ENCODE measurements around the gene PHF13. TPM values are rescaled to one million over a fixed set of nuclear protein-coding genes. Genes with fewer than 3 reads are reported as not detected.
"Not testable (repeated sequence)": the region's sequence is repeated elsewhere in the genome, so short reads cannot be mapped to it uniquely, and the experiment has no call there.

The PHF13 gene
- total RNA-seq, 1 experiment from 2014 or later = 55.8 TPM

DNA sequence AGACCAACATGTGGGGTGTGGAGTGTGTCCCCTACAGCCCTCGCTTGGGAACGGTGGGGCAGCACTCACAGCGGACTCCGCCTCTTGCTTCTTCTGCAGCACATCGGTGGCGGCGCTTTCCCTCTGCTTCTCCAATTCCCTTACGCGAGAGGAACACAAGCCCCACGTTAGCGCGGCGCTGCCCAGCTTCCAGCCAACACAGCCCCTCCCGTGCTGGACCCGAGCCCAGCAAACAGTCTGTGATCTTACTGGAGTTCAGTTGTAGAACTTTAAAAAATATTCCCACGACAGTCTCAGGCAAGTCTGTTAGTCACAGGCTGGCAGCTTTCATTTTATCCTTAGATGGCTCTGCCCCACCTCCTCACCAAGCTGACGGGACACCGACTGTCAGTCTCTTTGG is 24.7 kb downstream of the PHF13 start:
- Histone ChIP-seq H3K79me2 (ENCODE audit: insufficient read depth, low read length) (no peaks in the 10 kb centered on the region), H2BK120ac (ENCODE audit: low read depth, low read length, poor library complexity, severe bottlenecking) (no peak overlapping the region), H3K4ac (ENCODE audit: low read depth, low read length) (no peak overlapping the region), H3K23me2 (ENCODE audit: insufficient read length, low read depth, low read length, poor library complexity, severe bottlenecking) (no peaks in the 10 kb centered on the region), H3K4me2 (ENCODE audit: insufficient read depth, insufficient read length, low read length) (no peak overlapping the region), H2AFZ (ENCODE audit: low read length) (no peak overlapping the region), H3K4me1 (ENCODE audit: insufficient read depth, low read length) (no peaks in the 10 kb centered on the region), H2BK12ac (ENCODE audit: insufficient read length, low read depth, low read length) (no peak overlapping the region), H3K79me1 (ENCODE audit: insufficient read depth, low read depth, low read length, poor library complexity, severe bottlenecking) (no peaks in the 10 kb centered on the region), H4K8ac (replicated peaks; ENCODE audit: insufficient read length, low read depth, low read length) (no peak overlapping the region), H3K9ac (ENCODE audit: extremely low read depth, insufficient read length, low read length) (no peak overlapping the region), H3K14ac (ENCODE audit: insufficient read depth, low read length) (no peak overlapping the region), H2BK5ac (ENCODE audit: insufficient read length, low read length) (no peak overlapping the region), H3T11ph (ENCODE audit: low read length) (no peak overlapping the region), H3K23ac (ENCODE audit: insufficient read length, low read depth, low read length) (no peak overlapping the region), H4K91ac (ENCODE audit: insufficient read length, low read depth, low read length) (no peak overlapping the region), H3K27ac (ENCODE audit: insufficient read length, low read depth, low read length) (no peak overlapping the region), H2BK20ac (ENCODE audit: low read depth, low read length, poor library complexity, severe bottlenecking) (no peak overlapping the region), H4K5ac (ENCODE audit: insufficient read length, low read depth, low read length) (no peak overlapping the region), H3K18ac (ENCODE audit: insufficient read length, low read depth, low read length) (no peak overlapping the region), H3K27me3 (ENCODE audit: insufficient read depth, low read length) (no peaks in the 10 kb centered on the region), H4K20me1 (ENCODE audit: control insufficient read depth, insufficient read depth, insufficient read length) (no peaks in the 10 kb centered on the region), H2BK15ac (ENCODE audit: low read depth, low read length) (no peak overlapping the region), H3K9me3 (ENCODE audit: control insufficient read depth, low read depth, low read length) (no peaks in the 10 kb centered on the region), H3K56ac (ENCODE audit: insufficient read length, low read depth, low read length) (no peak overlapping the region), H2AK5ac (ENCODE audit: insufficient read length, low read length) (no peak overlapping the region)
- Mint-ChIP-seq H3K9me3 (no peaks in the 10 kb centered on the region), H3K4me1 (no peaks in the 10 kb centered on the region), H3K27me3 (ENCODE audit: low read depth) (no peaks in the 10 kb centered on the region; the same call in 1 of the 2 replicates), H3K27ac (no peak overlapping the region), H3K36me3 (ENCODE audit: insufficient read depth in 1 of 3, low read depth in 3 of 3) (peaks cover 38 to 92% (median 89%) of the 10 kb centered on the region in 3 experiments), H3K4me3 (no peak overlapping the region)
- no peak for DNase-seq
- TF ChIP-seq, protein P1, sequence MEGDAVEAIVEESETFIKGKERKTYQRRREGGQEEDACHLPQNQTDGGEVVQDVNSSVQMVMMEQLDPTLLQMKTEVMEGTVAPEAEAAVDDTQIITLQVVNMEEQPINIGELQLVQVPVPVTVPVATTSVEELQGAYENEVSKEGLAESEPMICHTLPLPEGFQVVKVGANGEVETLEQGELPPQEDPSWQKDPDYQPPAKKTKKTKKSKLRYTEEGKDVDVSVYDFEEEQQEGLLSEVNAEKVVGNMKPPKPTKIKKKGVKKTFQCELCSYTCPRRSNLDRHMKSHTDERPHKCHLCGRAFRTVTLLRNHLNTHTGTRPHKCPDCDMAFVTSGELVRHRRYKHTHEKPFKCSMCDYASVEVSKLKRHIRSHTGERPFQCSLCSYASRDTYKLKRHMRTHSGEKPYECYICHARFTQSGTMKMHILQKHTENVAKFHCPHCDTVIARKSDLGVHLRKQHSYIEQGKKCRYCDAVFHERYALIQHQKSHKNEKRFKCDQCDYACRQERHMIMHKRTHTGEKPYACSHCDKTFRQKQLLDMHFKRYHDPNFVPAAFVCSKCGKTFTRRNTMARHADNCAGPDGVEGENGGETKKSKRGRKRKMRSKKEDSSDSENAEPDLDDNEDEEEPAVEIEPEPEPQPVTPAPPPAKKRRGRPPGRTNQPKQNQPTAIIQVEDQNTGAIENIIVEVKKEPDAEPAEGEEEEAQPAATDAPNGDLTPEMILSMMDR (conservative IDR thresholded peaks at IDR 0.05) = no peak
- WGBS (ENCODE audit: extremely low coverage, insufficient read length, low lambda C conversion rate) = no CpG with 5 or more reads among the region's 18 CpGs

DNA sequence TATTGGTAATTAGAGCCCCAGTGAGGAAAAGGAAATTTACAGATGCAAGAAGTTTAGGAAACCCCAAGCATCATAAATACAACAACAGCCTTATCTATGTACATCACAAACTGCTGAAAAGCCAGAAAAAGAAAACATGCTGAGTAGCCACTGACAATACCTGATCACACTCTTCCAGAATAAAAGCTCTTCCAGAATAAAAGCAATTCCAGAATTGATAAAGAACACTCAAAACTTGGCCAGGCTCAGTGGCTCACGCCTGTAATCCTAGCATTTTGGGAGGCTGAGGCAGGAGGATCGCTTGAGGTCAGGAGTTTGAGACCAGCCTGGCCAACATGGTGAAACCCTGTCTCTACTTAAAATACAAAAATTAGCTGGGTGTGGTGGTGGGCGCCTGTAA is 27.3 kb downstream of the PHF13 start:
- H3K27ac Mint-ChIP-seq; H2BK5ac ChIP-seq (ENCODE audit: insufficient read length, low read length); H3K79me2 ChIP-seq (ENCODE audit: insufficient read depth, low read length); H3K18ac ChIP-seq (ENCODE audit: insufficient read length, low read depth, low read length); H3K4me1 ChIP-seq (ENCODE audit: insufficient read depth, low read length); H2AFZ ChIP-seq (ENCODE audit: low read length); H2BK20ac ChIP-seq (ENCODE audit: low read depth, low read length, poor library complexity, severe bottlenecking); H4K8ac ChIP-seq (replicated peaks; ENCODE audit: insufficient read length, low read depth, low read length); H4K20me1 ChIP-seq (ENCODE audit: control insufficient read depth, insufficient read depth, insufficient read length); H3K4me1 Mint-ChIP-seq; H2BK120ac ChIP-seq (ENCODE audit: low read depth, low read length, poor library complexity, severe bottlenecking); H2AK5ac ChIP-seq (ENCODE audit: insufficient read length, low read length); H3K56ac ChIP-seq (ENCODE audit: insufficient read length, low read depth, low read length); H3K27me3 Mint-ChIP-seq (ENCODE audit: low read depth); H3K79me1 ChIP-seq (ENCODE audit: insufficient read depth, low read depth, low read length, poor library complexity, severe bottlenecking); H3K14ac ChIP-seq (ENCODE audit: insufficient read depth, low read length); H3K4ac ChIP-seq (ENCODE audit: low read depth, low read length); DNase-seq; H3K4me2 ChIP-seq (ENCODE audit: insufficient read depth, insufficient read length, low read length); H3T11ph ChIP-seq (ENCODE audit: low read length); H3K9me3 Mint-ChIP-seq; H3K27ac ChIP-seq (ENCODE audit: insufficient read length, low read depth, low read length); H2BK15ac ChIP-seq (ENCODE audit: low read depth, low read length); H2BK12ac ChIP-seq (ENCODE audit: insufficient read length, low read depth, low read length); H3K23me2 ChIP-seq (ENCODE audit: insufficient read length, low read depth, low read length, poor library complexity, severe bottlenecking); H4K91ac ChIP-seq (ENCODE audit: insufficient read length, low read depth, low read length); H3K9me3 ChIP-seq (ENCODE audit: control insufficient read depth, low read depth, low read length); H3K9ac ChIP-seq (ENCODE audit: extremely low read depth, insufficient read length, low read length); H3K23ac ChIP-seq (ENCODE audit: insufficient read length, low read depth, low read length); H3K27me3 ChIP-seq (ENCODE audit: insufficient read depth, low read length); H4K5ac ChIP-seq (ENCODE audit: insufficient read length, low read depth, low read length); H3K4me3 Mint-ChIP-seq: not testable (repeated sequence)
- no CpG with 5 or more reads among the region's 3 CpGs for WGBS (ENCODE audit: extremely low coverage, insufficient read length, low lambda C conversion rate)
- peaks cover 48 to 93% (median 92%) of the 10 kb centered on the region in 3 experiments for H3K36me3 Mint-ChIP-seq (ENCODE audit: insufficient read depth in 1 of 3, low read depth in 3 of 3)
